ENCODE measurements around the gene FAM210B. TPM values are rescaled to one million over a fixed set of nuclear protein-coding genes. Genes with fewer than 3 reads are reported as not detected.

The FAM210B gene
- total RNA-seq, 1 donor from 2014 or later, result 6.9 TPM

Other genes with a start within 250 kb of the FAM210B start
- not detected in 2 replicates for gene MC3R, start 110.2 kb upstream of the FAM210B start, total RNA-seq
- 39.2 and 41.2 TPM in 2 replicates for gene AURKA, start 33.2 kb downstream of the FAM210B start, total RNA-seq
- 55.2 and 60.9 TPM in 2 replicates for gene CSTF1, start 33.7 kb downstream of the FAM210B start, total RNA-seq
- gene CASS4, start 53.3 kb downstream of the FAM210B start, total RNA-seq, result 6.7 and 7.8 TPM in 2 replicates
- gene RTF2, start 109.7 kb downstream of the FAM210B start, total RNA-seq, result 106 and 113 TPM in 2 replicates
- 1.3 and 1.5 TPM in 2 replicates for gene FAM209A, start 165.8 kb downstream of the FAM210B start, total RNA-seq
- 1.2 and 1.4 TPM in 2 replicates for gene FAM209B, start 174.3 kb downstream of the FAM210B start, total RNA-seq

Measured in activated T-helper 1 cell treated with anti-CD3 and anti-CD28 coated beads, Interleukin-12 subunit alpha, Interleukin-12 subunit beta, Interleukin-2, Interleukin-4 antibody, amounts not matched to agents 30 ng/mL and 10 ng/mL and 1 ng/mL, durations not matched to agents 14 hours and 24 hours and 36 hours (primary cell).